GM18505 (cell line): ENCODE data around the gene MT2A.

Experiments used
- ATAC-seq: cut with Tn5 transposase; IDR thresholded peaks from one replicate; pipeline ENCODE4 v1.9.1; 2021; ENCODE audit not compliant: unreplicated experiment
- POLR2A ChIP-seq: IDR thresholded peaks from 4 replicates; pipeline ENCODE4 v1.6.1; 2011; ENCODE audit warnings: borderline replicate concordance; ENCODE audit not compliant: insufficient read depth, insufficient read length; ENCODE audit errors: extremely low read depth

MT2A gene

GRCh38 chr16:56606071-56606475, 2.3 kb upstream of the MT2A start:
- TF ChIP-seq POLR2A, result no peak
- no peak for ATAC-seq

GRCh38 chr16:56606476-56607108, 1.8 kb upstream of the MT2A start:
- no peak for ATAC-seq
- no peak for TF ChIP-seq POLR2A

GRCh38 chr16:56607109-56607618, 1.2 kb upstream of the MT2A start:
- TF ChIP-seq POLR2A, result no peak
- no peak for ATAC-seq

GRCh38 chr16:56607675-56608042, 725 bp upstream of the MT2A start:
- no peak for ATAC-seq

GRCh38 chr16:56608876-56609462, 585 bp downstream of the MT2A start:
- ATAC-seq, result no peak
- TF ChIP-seq POLR2A, result no peak

More at GRCh38 chr16:56607675-56608042, 725 bp upstream of the MT2A start:
- TF ChIP-seq POLR2A, result no peak

GRCh38 chr16:56609463-56609921, 1.1 kb downstream of the MT2A start:
- ATAC-seq, result peak; percentile 56
- TF ChIP-seq POLR2A, result no peak

GRCh38 chr16:56610017-56610608, 1.7 kb downstream of the MT2A start:
- ATAC-seq, result no peak
- no peak for TF ChIP-seq POLR2A

GRCh38 chr16:56610609-56611111, 2.3 kb downstream of the MT2A start:
- no peak for ATAC-seq

GRCh38 chr16:56611281-56611833, 3.0 kb downstream of the MT2A start:
- TF ChIP-seq POLR2A, result no peak
- ATAC-seq, result no peak

More at GRCh38 chr16:56610609-56611111, 2.3 kb downstream of the MT2A start:
- no peak for TF ChIP-seq POLR2A

GRCh38 chr16:56613706-56614105, 5.3 kb downstream of the MT2A start:
- TF ChIP-seq POLR2A, result no peak
- no peak for ATAC-seq

- no peak for ATAC-seq
- no peak for TF ChIP-seq POLR2A
These were observed 6.2 kb downstream of the MT2A start for GRCh38 chr16:56614549-56614991.

- TF ChIP-seq POLR2A, result no peak
- no peak for ATAC-seq
These were observed 7.0 kb downstream of the MT2A start for GRCh38 chr16:56615353-56615752.

- no peak for TF ChIP-seq POLR2A
- no peak for ATAC-seq
These were observed 8.3 kb downstream of the MT2A start for GRCh38 chr16:56616608-56617211.
